H1 (cell line): Measurements from ENCODE around the gene CALHM3. TPM values are rescaled to one million over a fixed set of nuclear protein-coding genes. Genes with fewer than 3 reads are reported as not detected.

ENCODE experiments used
- CEBPB ChIP-seq: IDR thresholded peaks from 2 replicates; pipeline ENCODE4 v1.6.1; 2012; ENCODE audit warnings: low read depth, low read length
- FOSL1 ChIP-seq: IDR thresholded peaks from 2 replicates; pipeline ENCODE4 v1.6.1; 2011; ENCODE audit warnings: mild to moderate bottlenecking, low read depth, low read length, moderate library complexity; ENCODE audit not compliant: insufficient read depth
- KDM5A ChIP-seq: fragments of 200-600 bp; IDR thresholded peaks from 2 replicates; pipeline ENCODE4 v1.7.1; 2012; ENCODE audit warnings: mild to moderate bottlenecking, low read length, inconsistent platforms, mixed read lengths
- RXRA ChIP-seq: IDR thresholded peaks from 2 replicates; pipeline ENCODE4 v1.6.1; 2011; ENCODE audit warnings: low read depth, mild to moderate bottlenecking, low read length, moderate library complexity; ENCODE audit not compliant: insufficient read depth
- SIX5 ChIP-seq: IDR thresholded peaks from 2 replicates; pipeline ENCODE4 v1.6.1; 2011; ENCODE audit warnings: mild to moderate bottlenecking, low read depth, low read length
- YY1 ChIP-seq: IDR thresholded peaks from 2 replicates; pipeline ENCODE4 v1.6.1; 2011; ENCODE audit warnings: low read depth, mild to moderate bottlenecking, low read length
- polyA plus RNA-seq, 7 experiments: library from polyadenylated mRNA; depleted of rRNA in 3 of 7; stranded (reverse) in 5 of 7; unstranded in 2 of 7; fragments of >200 nt in 5 of 7; fragments of 200-250 nt in 2 of 7; gene quantifications; 1 replicate in 5 of 7; 2 replicates in 1 of 7; 4 replicates in 1 of 7; pipeline versions ENCODE4 v1.2.1 to v1.2.3, GENCODE V29; 2011 to 2013; ENCODE audit warnings: missing spikeins in 2 of 7, mixed read lengths in 2 of 7
- total RNA-seq: library from RNA; stranded (reverse); fragmentation: NEBNext Ultra II Directional; extraction: Animal tissue kit (Norgen Biotek cat#: 25700); gene quantifications from 2 replicates; pipeline ENCODE4 v1.2.1, GENCODE V29; 2021
- TF ChIP-seq, protein P1 (sequence below): IDR thresholded peaks from 2 replicates; pipeline ENCODE4 v1.6.1; 2012; ENCODE audit warnings: low read length, inconsistent platforms

The CALHM3 gene
- total and polyA plus RNA-seq, 2 of the 8 experiments (the other 6 are each of a cell fraction or from before 2014, with no cell fraction given): 0.17 to 0.60 TPM

DNA sequence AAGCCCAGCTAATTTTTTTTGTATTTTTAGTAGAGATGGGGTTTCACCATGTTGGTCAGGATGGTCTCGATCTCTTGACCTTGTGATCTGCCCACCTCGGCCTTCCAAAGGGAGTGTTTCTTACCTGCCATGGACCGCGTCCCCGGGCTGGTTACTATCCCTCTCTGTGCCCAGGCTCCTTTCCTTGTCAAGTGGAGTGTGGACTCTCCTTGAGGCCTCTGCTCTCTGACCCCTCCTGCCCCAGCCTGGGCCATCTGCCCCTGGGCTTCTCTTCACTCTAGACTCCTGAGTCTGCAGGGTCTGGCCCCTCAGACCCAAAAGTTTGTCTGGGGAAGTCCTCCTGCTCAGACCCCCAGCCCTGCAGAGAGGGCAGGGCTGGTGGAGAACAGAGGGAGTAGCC, 35.2 kb upstream of the CALHM3 start (continued):
- TF ChIP-seq, protein P1, sequence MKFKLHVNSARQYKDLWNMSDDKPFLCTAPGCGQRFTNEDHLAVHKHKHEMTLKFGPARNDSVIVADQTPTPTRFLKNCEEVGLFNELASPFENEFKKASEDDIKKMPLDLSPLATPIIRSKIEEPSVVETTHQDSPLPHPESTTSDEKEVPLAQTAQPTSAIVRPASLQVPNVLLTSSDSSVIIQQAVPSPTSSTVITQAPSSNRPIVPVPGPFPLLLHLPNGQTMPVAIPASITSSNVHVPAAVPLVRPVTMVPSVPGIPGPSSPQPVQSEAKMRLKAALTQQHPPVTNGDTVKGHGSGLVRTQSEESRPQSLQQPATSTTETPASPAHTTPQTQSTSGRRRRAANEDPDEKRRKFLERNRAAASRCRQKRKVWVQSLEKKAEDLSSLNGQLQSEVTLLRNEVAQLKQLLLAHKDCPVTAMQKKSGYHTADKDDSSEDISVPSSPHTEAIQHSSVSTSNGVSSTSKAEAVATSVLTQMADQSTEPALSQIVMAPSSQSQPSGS: no peak
- TF ChIP-seq CEBPB (no peak), FOSL1 (no peak), KDM5A (no peak), RXRA (no peak), SIX5 (no peak), YY1 (no peak)
- TF ChIP-seq, all 59 proteins: peak for 0
